ENCODE measurements around the gene SELENON.

SELENON gene

GRCh38 chr1:25813071-25813733 lies 13.2 kb downstream of the SELENON start:
- no peak overlapping the region for H3K4me3 ChIP-seq (ENCODE audit: control insufficient read depth, low read depth, low read length)
- TF ChIP-seq, protein P1, sequence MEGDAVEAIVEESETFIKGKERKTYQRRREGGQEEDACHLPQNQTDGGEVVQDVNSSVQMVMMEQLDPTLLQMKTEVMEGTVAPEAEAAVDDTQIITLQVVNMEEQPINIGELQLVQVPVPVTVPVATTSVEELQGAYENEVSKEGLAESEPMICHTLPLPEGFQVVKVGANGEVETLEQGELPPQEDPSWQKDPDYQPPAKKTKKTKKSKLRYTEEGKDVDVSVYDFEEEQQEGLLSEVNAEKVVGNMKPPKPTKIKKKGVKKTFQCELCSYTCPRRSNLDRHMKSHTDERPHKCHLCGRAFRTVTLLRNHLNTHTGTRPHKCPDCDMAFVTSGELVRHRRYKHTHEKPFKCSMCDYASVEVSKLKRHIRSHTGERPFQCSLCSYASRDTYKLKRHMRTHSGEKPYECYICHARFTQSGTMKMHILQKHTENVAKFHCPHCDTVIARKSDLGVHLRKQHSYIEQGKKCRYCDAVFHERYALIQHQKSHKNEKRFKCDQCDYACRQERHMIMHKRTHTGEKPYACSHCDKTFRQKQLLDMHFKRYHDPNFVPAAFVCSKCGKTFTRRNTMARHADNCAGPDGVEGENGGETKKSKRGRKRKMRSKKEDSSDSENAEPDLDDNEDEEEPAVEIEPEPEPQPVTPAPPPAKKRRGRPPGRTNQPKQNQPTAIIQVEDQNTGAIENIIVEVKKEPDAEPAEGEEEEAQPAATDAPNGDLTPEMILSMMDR (IDR thresholded peaks at IDR 0.05; ENCODE audit: control insufficient read depth, insufficient read depth, low read depth, low read length, missing control alignments), result no peak
- no peak for DNase-seq (ENCODE audit: low read depth)

GRCh38 chr1:25813734-25814471 lies 13.9 kb downstream of the SELENON start:
- TF ChIP-seq, protein P1 (IDR thresholded peaks at IDR 0.05; ENCODE audit: control insufficient read depth, insufficient read depth, low read depth, low read length, missing control alignments), result peak; percentile 1
- no peak overlapping the region for H3K4me3 ChIP-seq (ENCODE audit: control insufficient read depth, low read depth, low read length)
- no peak for DNase-seq (ENCODE audit: low read depth)

GRCh38 chr1:25814549-25815087 lies 14.6 kb downstream of the SELENON start:
- H3K4me3 ChIP-seq (ENCODE audit: control insufficient read depth, low read depth, low read length), result no peak overlapping the region
- TF ChIP-seq, protein P1 (IDR thresholded peaks at IDR 0.05; ENCODE audit: control insufficient read depth, insufficient read depth, low read depth, low read length, missing control alignments), result no peak
- no peak for DNase-seq (ENCODE audit: low read depth)

DNA sequence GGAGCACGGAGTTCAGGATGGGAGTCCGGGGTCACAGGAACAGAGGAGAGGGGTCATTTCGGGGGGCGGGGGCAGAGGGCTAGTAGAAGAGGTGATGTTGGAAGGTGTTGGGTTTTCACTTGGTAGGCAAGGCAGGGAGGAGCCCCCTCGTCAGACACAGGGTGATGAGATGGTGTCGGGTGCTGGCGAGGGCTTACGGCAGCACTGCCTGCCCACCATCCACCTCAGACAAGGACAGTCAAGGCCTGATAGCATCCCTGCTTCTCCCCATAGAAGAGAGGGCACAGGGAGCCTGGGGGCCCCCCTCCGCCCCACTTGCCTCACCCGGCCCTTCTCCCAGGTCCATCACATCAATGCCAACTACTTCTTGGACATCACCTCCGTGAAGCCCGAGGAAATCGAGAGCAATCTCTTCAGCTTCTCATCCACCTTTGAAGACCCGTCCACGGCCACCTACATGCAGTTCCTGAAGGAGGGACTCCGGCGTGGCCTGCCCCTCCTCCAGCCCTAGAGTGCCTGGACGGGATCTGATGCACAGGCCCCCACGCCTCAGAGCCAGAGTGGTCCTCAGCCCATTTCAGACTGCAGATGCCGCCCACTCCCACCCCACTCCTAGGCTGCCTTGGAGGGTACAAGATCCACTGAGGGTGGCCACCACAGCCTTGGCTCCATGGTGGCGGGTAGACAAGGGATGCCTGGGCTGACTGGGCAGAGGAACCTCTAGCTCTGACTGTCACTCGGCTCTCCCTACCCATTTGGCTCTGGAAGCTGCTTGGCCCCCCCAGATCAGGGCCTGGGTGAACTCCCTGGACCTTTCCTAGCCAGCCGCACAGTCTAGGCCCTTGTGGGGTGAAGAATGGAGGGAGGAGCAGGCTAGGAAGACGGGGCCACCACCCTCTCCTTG lies 15.5 kb downstream of the SELENON start:
- H3K4me3 ChIP-seq (ENCODE audit: control insufficient read depth, low read depth, low read length), result no peak overlapping the region
- TF ChIP-seq, protein P1 (IDR thresholded peaks at IDR 0.05; ENCODE audit: control insufficient read depth, insufficient read depth, low read depth, low read length, missing control alignments), result no peak
- no peak for DNase-seq (ENCODE audit: low read depth)

GRCh38 chr1:25816112-25816718 lies 16.2 kb downstream of the SELENON start:
- H3K4me3 ChIP-seq (ENCODE audit: control insufficient read depth, low read depth, low read length), result no peak overlapping the region
- DNase-seq (ENCODE audit: low read depth), result no peak
- TF ChIP-seq, protein P1 (IDR thresholded peaks at IDR 0.05; ENCODE audit: control insufficient read depth, insufficient read depth, low read depth, low read length, missing control alignments), result no peak
